K562 (cell line): Measurements from ENCODE around the gene PEDS1. TPM values are rescaled to one million over a fixed set of nuclear protein-coding genes. Genes with fewer than 3 reads are reported as not detected.

Experiments
- ARID2 ChIP-seq: fragments of 450-650 bp; IDR thresholded peaks from 2 replicates; pipeline ENCODE4 v1.6.1; 2017; ENCODE audit warnings: antibody characterized with exemption, mild to moderate bottlenecking
- BRF2 ChIP-seq: IDR thresholded peaks from 3 replicates; pipeline ENCODE4 v1.6.1; 2011; ENCODE audit warnings: borderline replicate concordance, mild to moderate bottlenecking; ENCODE audit not compliant: insufficient read length, insufficient read depth
- CREM ChIP-seq: IDR thresholded peaks from 2 replicates; pipeline ENCODE4 v1.6.1; 2014; ENCODE audit warnings: antibody characterized with exemption, low read depth
- CSDE1 ChIP-seq, 2 experiments: fragments of 450-650 bp; IDR thresholded peaks; 2 replicates each; pipeline ENCODE4 v1.6.1; 2016; ENCODE audit warnings: mild to moderate bottlenecking in 1 of 2
- GTF2A2 ChIP-seq: IDR thresholded peaks from 2 replicates; pipeline ENCODE4 v1.6.1; 2016; ENCODE audit warnings: mild to moderate bottlenecking, missing genetic modification characterization, missing compliant biosample characterization
- HIVEP1 ChIP-seq: fragments of 250-450 bp; sonication (Bioruptor Pico); IDR thresholded peaks from 2 replicates; pipeline ENCODE4 v1.4.0; 2020; ENCODE audit warnings: mild to moderate bottlenecking
- HNRNPK ChIP-seq: fragments of 200-400 bp; formaldehyde crosslinking; IDR thresholded peaks from one replicate; pipeline ENCODE4 v1.6.1; 2018; ENCODE audit warnings: mild to moderate bottlenecking, low read depth, low read length; ENCODE audit not compliant: poor library complexity, severe bottlenecking
- KAT7 ChIP-seq: sonication (generic); formaldehyde crosslinking; IDR thresholded peaks from 2 replicates; pipeline ENCODE4 v1.8.0; 2022; ENCODE audit warnings: missing genetic modification reagents, mild to moderate bottlenecking, borderline replicate concordance
- KHSRP ChIP-seq: fragments of 450-650 bp; IDR thresholded peaks from 2 replicates; pipeline ENCODE4 v1.6.1; 2017
- LARP7 ChIP-seq: fragments of 450-650 bp; IDR thresholded peaks from 2 replicates; pipeline ENCODE4 v1.6.1; 2016
- NR2F6 ChIP-seq: fragments of 450-650 bp; formaldehyde crosslinking; IDR thresholded peaks from 2 replicates; pipeline ENCODE4 v1.4.0; 2020; ENCODE audit warnings: mild to moderate bottlenecking
- RBM14 ChIP-seq: fragments of 200-400 bp; formaldehyde crosslinking; IDR thresholded peaks from 2 replicates; pipeline ENCODE4 v1.6.1; 2018; ENCODE audit warnings: low read depth, mild to moderate bottlenecking, low read length, moderate library complexity, borderline replicate concordance; ENCODE audit not compliant: insufficient read depth
- SMAD2 ChIP-seq: fragments of 150-350 bp; IDR thresholded peaks from 2 replicates; pipeline ENCODE4 v1.6.1; 2014; ENCODE audit warnings: low read depth, mild to moderate bottlenecking, low read length
- SOX6 ChIP-seq: fragments of 450-650 bp; IDR thresholded peaks from 2 replicates; pipeline ENCODE4 v1.6.1; 2014; ENCODE audit warnings: mild to moderate bottlenecking
- SRF ChIP-seq, 2 experiments: fragments of 250-450, 450-650 bp in 1 of 2; sonication (Bioruptor Pico) in 1 of 2; sonication (generic) in 1 of 2; formaldehyde crosslinking; IDR thresholded peaks; 2 replicates each; pipeline versions ENCODE4 v1.5.0 to v1.5.1; 2020 to 2022; ENCODE audit warnings: mild to moderate bottlenecking in 1 of 2, missing genetic modification reagents in 1 of 2
- ZC3H4 ChIP-seq: sonication (generic); formaldehyde crosslinking; IDR thresholded peaks from 2 replicates; pipeline ENCODE4 v1.9.0; 2021; ENCODE audit warnings: missing genetic modification reagents, borderline replicate concordance
- ZNF197 ChIP-seq: fragments of 200-800 bp; sonication (Bioruptor generic); IDR thresholded peaks from 2 replicates; pipeline ENCODE4 v1.6.1; 2016; ENCODE audit warnings: low read depth, missing genetic modification characterization, missing compliant biosample characterization
- ZNF318 ChIP-seq, 2 experiments: fragments of 450-650 bp; IDR thresholded peaks; 2 replicates each; pipeline ENCODE4 v1.6.1; 2016; ENCODE audit warnings: mild to moderate bottlenecking in 2 of 2, borderline replicate concordance in 1 of 2, low read depth in 1 of 2, moderate library complexity in 1 of 2
- polyA plus RNA-seq, 8 experiments: library from polyadenylated mRNA; depleted of rRNA in 4 of 8; stranded (reverse) in 5 of 8; unstranded in 3 of 8; fragments of >200 nt; fragmentation: Nextera tagmentation in 2 of 8; fragmentation: Illumina TruSeq in 1 of 8; extraction: Ambion mirVana in 2 of 8; extraction: Trizol in 1 of 8; gene quantifications; 2 replicates each; pipeline versions ENCODE4 v1.2.1 to v1.2.3, GENCODE V29; 2011 to 2014; ENCODE audit warnings: inconsistent platforms in 1 of 8, missing spikeins in 1 of 8
- total RNA-seq, 7 experiments: library from RNA; depleted of rRNA in 6 of 7; stranded (reverse); fragments of >200 nt in 6 of 7; fragmentation: Illumina TruSeq in 2 of 7; extraction: Trizol in 2 of 7; gene quantifications; 2 replicates each; pipeline versions ENCODE4 v1.2.1 to v1.2.3, GENCODE V29; 2011 to 2021; ENCODE audit warnings: low replicate concordance in 1 of 7

Gene PEDS1
- total and polyA plus RNA-seq, 9 of the 15 experiments (the other 6 are each of a cell fraction or from before 2014, with no cell fraction given) = 2.9 to 38.5 (median 24.2) TPM

- TF ChIP-seq ZNF318 (IDR thresholded peaks at IDR 0.05; ENCODE audit: borderline replicate concordance in 1 of 2, low read depth in 1 of 2) = no peak
- TF ChIP-seq ARID2 = no peak
- no peak for TF ChIP-seq RBM14
- TF ChIP-seq LARP7 = no peak
- TF ChIP-seq KAT7 (CRISPR knock-in tag) = no peak; the same call in 1 of the 2 replicates
- no peak for TF ChIP-seq GTF2A2 (tag)
- peak; percentile 75 for TF ChIP-seq HNRNPK
- TF ChIP-seq NR2F6 (CRISPR knock-in tag) = no peak
- TF ChIP-seq SMAD2 = no peak
- no peak for TF ChIP-seq ZC3H4 (CRISPR knock-in tag)
- TF ChIP-seq HIVEP1 = no peak
- TF ChIP-seq SOX6 = no peak
- TF ChIP-seq SRF (CRISPR knock-in tag; IDR thresholded peaks at IDR 0.05) = peak in 1 of 2 experiments; percentile 5; a peak in 1 of 4 replicates
- no peak for TF ChIP-seq BRF2
- no peak for TF ChIP-seq KHSRP
- TF ChIP-seq CREM = peak; percentile 48; the same call in 1 of the 2 replicates
- 0 out of 2 replicates have a peak, but pooled peaks have one; percentile 63 for TF ChIP-seq ZNF197 (CRISPR knock-in tag)
- TF ChIP-seq CSDE1 (IDR thresholded peaks at IDR 0.05) = no peak
Measured at GRCh38 chr20:50153500-50154377, at the start of gene PEDS1 (continued).
